ENCODE results near the gene SOX5. TPM values are rescaled to one million over a fixed set of nuclear protein-coding genes. Genes with fewer than 3 reads are reported as not detected.
A peak's percentile ranks its signal among the peaks of the same experiment; 100 is the strongest.

SOX5 gene
- polyA plus RNA-seq, 1 of the 3 experiments (the other 2 are of a cell fraction): 0.21 TPM

- H3K9me3 ChIP-seq: no peaks in the 10 kb centered on the region
- no peak overlapping the region for H3K27ac ChIP-seq (ENCODE audit: low read depth in 2 of 2, low read length in 1 of 2)
- H3K4me3 ChIP-seq (ENCODE audit: low read depth in 2 of 2, low read length in 1 of 2): no peak overlapping the region
- H3K9me2 ChIP-seq: no peaks in the 10 kb centered on the region
- no peak overlapping the region for H2AFZ ChIP-seq (ENCODE audit: low read depth)
- H3K79me2 ChIP-seq (ENCODE audit: insufficient read depth): no peaks in the 10 kb centered on the region
- no peaks in the 10 kb centered on the region for H3K4me1 ChIP-seq (ENCODE audit: control insufficient read depth in 1 of 2, insufficient read depth in 2 of 2, low read depth in 1 of 2, low read length in 1 of 2)
- ChIA-PET POLR2A (no interaction called here), CTCF (no interaction called here)
- no peaks in the 10 kb centered on the region for H3K36me3 ChIP-seq (replicated peaks in 1 of 2; ENCODE audit: control insufficient read depth in 1 of 2, insufficient read depth in 2 of 2, low read length in 1 of 2)
- no peak for DNase-seq
- no peak overlapping the region for H3K4me2 ChIP-seq
- no peaks in the 10 kb centered on the region for H4K20me1 ChIP-seq (ENCODE audit: insufficient read depth)
- no peak overlapping the region for H3K9ac ChIP-seq
- no peaks in the 10 kb centered on the region for H3F3A ChIP-seq (replicated peaks; ENCODE audit: insufficient read depth)
- H3K27me3 ChIP-seq (ENCODE audit: insufficient read depth): no peaks in the 10 kb centered on the region
- 0 out of 2 replicates have a peak, but pooled peaks have one; percentile 16 for TF ChIP-seq FOSL2 (IDR thresholded peaks at IDR 0.05; ENCODE audit: borderline replicate concordance, low read depth)
- TF ChIP-seq, protein P1, sequence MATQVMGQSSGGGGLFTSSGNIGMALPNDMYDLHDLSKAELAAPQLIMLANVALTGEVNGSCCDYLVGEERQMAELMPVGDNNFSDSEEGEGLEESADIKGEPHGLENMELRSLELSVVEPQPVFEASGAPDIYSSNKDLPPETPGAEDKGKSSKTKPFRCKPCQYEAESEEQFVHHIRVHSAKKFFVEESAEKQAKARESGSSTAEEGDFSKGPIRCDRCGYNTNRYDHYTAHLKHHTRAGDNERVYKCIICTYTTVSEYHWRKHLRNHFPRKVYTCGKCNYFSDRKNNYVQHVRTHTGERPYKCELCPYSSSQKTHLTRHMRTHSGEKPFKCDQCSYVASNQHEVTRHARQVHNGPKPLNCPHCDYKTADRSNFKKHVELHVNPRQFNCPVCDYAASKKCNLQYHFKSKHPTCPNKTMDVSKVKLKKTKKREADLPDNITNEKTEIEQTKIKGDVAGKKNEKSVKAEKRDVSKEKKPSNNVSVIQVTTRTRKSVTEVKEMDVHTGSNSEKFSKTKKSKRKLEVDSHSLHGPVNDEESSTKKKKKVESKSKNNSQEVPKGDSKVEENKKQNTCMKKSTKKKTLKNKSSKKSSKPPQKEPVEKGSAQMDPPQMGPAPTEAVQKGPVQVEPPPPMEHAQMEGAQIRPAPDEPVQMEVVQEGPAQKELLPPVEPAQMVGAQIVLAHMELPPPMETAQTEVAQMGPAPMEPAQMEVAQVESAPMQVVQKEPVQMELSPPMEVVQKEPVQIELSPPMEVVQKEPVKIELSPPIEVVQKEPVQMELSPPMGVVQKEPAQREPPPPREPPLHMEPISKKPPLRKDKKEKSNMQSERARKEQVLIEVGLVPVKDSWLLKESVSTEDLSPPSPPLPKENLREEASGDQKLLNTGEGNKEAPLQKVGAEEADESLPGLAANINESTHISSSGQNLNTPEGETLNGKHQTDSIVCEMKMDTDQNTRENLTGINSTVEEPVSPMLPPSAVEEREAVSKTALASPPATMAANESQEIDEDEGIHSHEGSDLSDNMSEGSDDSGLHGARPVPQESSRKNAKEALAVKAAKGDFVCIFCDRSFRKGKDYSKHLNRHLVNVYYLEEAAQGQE (IDR thresholded peaks at IDR 0.05; ENCODE audit: low read depth, low read length): no peak
Observed at GRCh38 chr12:23729359-23729758, 220.1 kb downstream of the SOX5 start.

GRCh38 chr12:23726646-23727045 lies 222.8 kb downstream of the SOX5 start:
- no peaks in the 10 kb centered on the region for H3K36me3 ChIP-seq (replicated peaks in 1 of 2; ENCODE audit: control insufficient read depth in 1 of 2, insufficient read depth in 2 of 2, low read length in 1 of 2)
- no peak for DNase-seq
- H3K9me3 ChIP-seq: no peaks in the 10 kb centered on the region
- no peaks in the 10 kb centered on the region for H3F3A ChIP-seq (replicated peaks; ENCODE audit: insufficient read depth)
- no peaks in the 10 kb centered on the region for H3K4me1 ChIP-seq (ENCODE audit: control insufficient read depth in 1 of 2, insufficient read depth in 2 of 2, low read depth in 1 of 2, low read length in 1 of 2)
- H3K27ac ChIP-seq (ENCODE audit: low read depth in 2 of 2, low read length in 1 of 2): no peak overlapping the region
- CTCF ChIA-PET: no interaction called here
- no peak for TF ChIP-seq CTCF (IDR thresholded peaks at IDR 0.05)
- H3K4me3 ChIP-seq (ENCODE audit: low read depth in 2 of 2, low read length in 1 of 2): no peak overlapping the region
- H3K79me2 ChIP-seq (ENCODE audit: insufficient read depth): no peaks in the 10 kb centered on the region
- no peaks in the 10 kb centered on the region for H3K9me2 ChIP-seq
- H3K9ac ChIP-seq: no peak overlapping the region
- no peak overlapping the region for H2AFZ ChIP-seq (ENCODE audit: low read depth)
- no peaks in the 10 kb centered on the region for H4K20me1 ChIP-seq (ENCODE audit: insufficient read depth)
- POLR2A ChIA-PET: no interaction called here
- H3K27me3 ChIP-seq (ENCODE audit: insufficient read depth): no peaks in the 10 kb centered on the region
- 27% methylated on average over 2 of the region's 2 CpGs for WGBS (ENCODE audit: low lambda C conversion rate)
- no peak overlapping the region for H3K4me2 ChIP-seq

GRCh38 chr12:23722655-23723054 lies 226.8 kb downstream of the SOX5 start:
- POLR2A ChIA-PET: no interaction called here
- no peaks in the 10 kb centered on the region for H3K79me2 ChIP-seq (ENCODE audit: insufficient read depth)
- H3K9ac ChIP-seq: no peak overlapping the region
- no peaks in the 10 kb centered on the region for H3F3A ChIP-seq (replicated peaks; ENCODE audit: insufficient read depth)
- H3K27ac ChIP-seq (ENCODE audit: low read depth in 2 of 2, low read length in 1 of 2): no peak overlapping the region
- no peak for DNase-seq
- H3K27me3 ChIP-seq (ENCODE audit: insufficient read depth): no peaks in the 10 kb centered on the region
- H3K36me3 ChIP-seq (replicated peaks in 1 of 2; ENCODE audit: control insufficient read depth in 1 of 2, insufficient read depth in 2 of 2, low read length in 1 of 2): no peaks in the 10 kb centered on the region
- CTCF ChIA-PET: interaction anchor here (0.7 kb wide), 1 partner anchor 1068 kb away, joined by 3 read pairs; no protein-coding TSS in a partner anchor
- no peak overlapping the region for H3K4me3 ChIP-seq (ENCODE audit: low read depth in 2 of 2, low read length in 1 of 2)
- H3K4me1 ChIP-seq (ENCODE audit: control insufficient read depth in 1 of 2, insufficient read depth in 2 of 2, low read depth in 1 of 2, low read length in 1 of 2): no peaks in the 10 kb centered on the region
- WGBS (ENCODE audit: low lambda C conversion rate): 61% methylated on average over 7 of the region's 7 CpGs
- H4K20me1 ChIP-seq (ENCODE audit: insufficient read depth): no peaks in the 10 kb centered on the region
- no peaks in the 10 kb centered on the region for H3K9me3 ChIP-seq
- H3K4me2 ChIP-seq: no peak overlapping the region
- H2AFZ ChIP-seq (ENCODE audit: low read depth): no peak overlapping the region
- no peaks in the 10 kb centered on the region for H3K9me2 ChIP-seq
- TF ChIP-seq RAD21 (IDR thresholded peaks at IDR 0.05; ENCODE audit: low read length) (no peak), PBX3 (IDR thresholded peaks at IDR 0.05) (no peak), EZH2phosphoT487 (IDR thresholded peaks at IDR 0.05; ENCODE audit: borderline replicate concordance, low read depth) (no peak), FOXJ3 (CRISPR knock-in tag; IDR thresholded peaks at IDR 0.05) (no peak), SMC3 (IDR thresholded peaks at IDR 0.05; ENCODE audit: low read depth, low read length) (no peak), NRF1 (IDR thresholded peaks at IDR 0.05; ENCODE audit: low read depth, low read length) (no peak), TAF1 (IDR thresholded peaks at IDR 0.05; ENCODE audit: borderline replicate concordance, low read depth, low read length) (no peak), NFIC (IDR thresholded peaks at IDR 0.05; ENCODE audit: borderline replicate concordance) (no peak), MAX (IDR thresholded peaks at IDR 0.05; ENCODE audit: low read depth) (no peak), RCOR1 (IDR thresholded peaks at IDR 0.05; ENCODE audit: low read length) (no peak), ELF1 (IDR thresholded peaks at IDR 0.05) (no peak), POLR2AphosphoS5 (IDR thresholded peaks at IDR 0.05; ENCODE audit: low read depth, low read length) (no peak)
- TF ChIP-seq, protein P2, sequence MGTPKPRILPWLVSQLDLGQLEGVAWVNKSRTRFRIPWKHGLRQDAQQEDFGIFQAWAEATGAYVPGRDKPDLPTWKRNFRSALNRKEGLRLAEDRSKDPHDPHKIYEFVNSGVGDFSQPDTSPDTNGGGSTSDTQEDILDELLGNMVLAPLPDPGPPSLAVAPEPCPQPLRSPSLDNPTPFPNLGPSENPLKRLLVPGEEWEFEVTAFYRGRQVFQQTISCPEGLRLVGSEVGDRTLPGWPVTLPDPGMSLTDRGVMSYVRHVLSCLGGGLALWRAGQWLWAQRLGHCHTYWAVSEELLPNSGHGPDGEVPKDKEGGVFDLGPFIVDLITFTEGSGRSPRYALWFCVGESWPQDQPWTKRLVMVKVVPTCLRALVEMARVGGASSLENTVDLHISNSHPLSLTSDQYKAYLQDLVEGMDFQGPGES (IDR thresholded peaks at IDR 0.05; ENCODE audit: low read depth, low read length): no peak

Measured in SK-N-SH (cell line).